PC-3 (cell line): ENCODE data around the gene PAIP2.

Source experiments
- EZH2 ChIP-seq: fragments of 300-600 bp; sonication (generic); IDR thresholded peaks from one replicate; pipeline ENCODE4 v1.6.1; 2017; ENCODE audit warnings: antibody characterized with exemption, mild to moderate bottlenecking, low read length; ENCODE audit not compliant: unreplicated experiment
- EZH2phosphoT487 ChIP-seq: fragments of 300-600 bp; sonication (generic); IDR thresholded peaks from 2 replicates; pipeline ENCODE4 v1.6.1; 2018; ENCODE audit warnings: mild to moderate bottlenecking, antibody characterized with exemption, low read length, borderline replicate concordance
- TF ChIP-seq, protein P1 (sequence below): fragments of 300-600 bp; sonication (generic); conservative IDR thresholded peaks from 2 replicates; pipeline ENCODE4 v1.5.1; 2017; ENCODE audit warnings: antibody characterized with exemption, low read depth, mild to moderate bottlenecking, low read length

DNA sequence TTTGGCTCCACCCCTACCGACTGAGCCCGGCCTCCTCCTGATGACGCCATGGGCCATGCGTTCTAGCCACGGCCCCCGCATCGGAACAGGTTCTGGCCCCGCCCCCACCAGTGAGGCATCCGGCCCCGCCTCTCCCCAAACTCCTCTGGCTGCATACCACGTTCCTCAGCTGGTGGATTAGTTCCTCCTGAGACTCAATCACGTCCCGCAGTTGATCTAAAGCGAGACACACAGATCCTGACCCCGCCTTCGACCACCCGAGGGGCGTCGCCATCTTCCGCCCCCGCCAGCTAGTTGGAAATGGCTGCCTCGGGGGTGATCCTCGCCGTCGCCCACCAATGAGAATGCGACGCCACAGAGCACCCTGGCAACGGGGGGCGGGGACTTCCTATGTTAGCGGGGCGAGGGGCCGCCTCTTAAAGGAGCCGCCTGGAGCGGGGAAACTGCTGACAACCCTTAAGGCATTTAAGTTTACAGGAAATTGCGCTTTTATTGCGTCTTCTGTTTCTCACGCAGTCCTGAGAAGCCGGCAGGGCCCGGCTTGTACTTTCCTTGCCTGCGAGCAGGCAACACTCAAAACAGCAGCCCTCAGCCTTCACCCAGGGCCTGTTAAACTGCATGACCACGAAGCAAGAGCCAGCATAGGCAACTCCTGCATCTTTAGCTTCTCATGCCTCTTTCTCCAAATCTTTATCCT lies 62.3 kb downstream of the PAIP2 start, which contains the start of gene SPATA24:
- TF ChIP-seq, protein P1, sequence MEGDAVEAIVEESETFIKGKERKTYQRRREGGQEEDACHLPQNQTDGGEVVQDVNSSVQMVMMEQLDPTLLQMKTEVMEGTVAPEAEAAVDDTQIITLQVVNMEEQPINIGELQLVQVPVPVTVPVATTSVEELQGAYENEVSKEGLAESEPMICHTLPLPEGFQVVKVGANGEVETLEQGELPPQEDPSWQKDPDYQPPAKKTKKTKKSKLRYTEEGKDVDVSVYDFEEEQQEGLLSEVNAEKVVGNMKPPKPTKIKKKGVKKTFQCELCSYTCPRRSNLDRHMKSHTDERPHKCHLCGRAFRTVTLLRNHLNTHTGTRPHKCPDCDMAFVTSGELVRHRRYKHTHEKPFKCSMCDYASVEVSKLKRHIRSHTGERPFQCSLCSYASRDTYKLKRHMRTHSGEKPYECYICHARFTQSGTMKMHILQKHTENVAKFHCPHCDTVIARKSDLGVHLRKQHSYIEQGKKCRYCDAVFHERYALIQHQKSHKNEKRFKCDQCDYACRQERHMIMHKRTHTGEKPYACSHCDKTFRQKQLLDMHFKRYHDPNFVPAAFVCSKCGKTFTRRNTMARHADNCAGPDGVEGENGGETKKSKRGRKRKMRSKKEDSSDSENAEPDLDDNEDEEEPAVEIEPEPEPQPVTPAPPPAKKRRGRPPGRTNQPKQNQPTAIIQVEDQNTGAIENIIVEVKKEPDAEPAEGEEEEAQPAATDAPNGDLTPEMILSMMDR: no peak
- TF ChIP-seq EZH2phosphoT487: no peak
- TF ChIP-seq EZH2: no peak
